ENCODE data around the gene INHBA.

GRCh38 chr7:41715000-41715399 lies 12.1 kb upstream of the INHBA start:
- TF ChIP-seq EP300 (IDR thresholded peaks at IDR 0.05): no peak
- TF ChIP-seq CTCF (IDR thresholded peaks at IDR 0.05): no peak
- TF ChIP-seq POLR2A (IDR thresholded peaks at IDR 0.05): no peak

Measured in tibial nerve (tissue), 4 donors.